ENCODE measurements around the gene DNAAF3. TPM values are rescaled to one million over a fixed set of nuclear protein-coding genes. Genes with fewer than 3 reads are reported as not detected.

The DNAAF3 gene
- total RNA-seq, 1 donor from 2014 or later, result 9.1 TPM

DNA sequence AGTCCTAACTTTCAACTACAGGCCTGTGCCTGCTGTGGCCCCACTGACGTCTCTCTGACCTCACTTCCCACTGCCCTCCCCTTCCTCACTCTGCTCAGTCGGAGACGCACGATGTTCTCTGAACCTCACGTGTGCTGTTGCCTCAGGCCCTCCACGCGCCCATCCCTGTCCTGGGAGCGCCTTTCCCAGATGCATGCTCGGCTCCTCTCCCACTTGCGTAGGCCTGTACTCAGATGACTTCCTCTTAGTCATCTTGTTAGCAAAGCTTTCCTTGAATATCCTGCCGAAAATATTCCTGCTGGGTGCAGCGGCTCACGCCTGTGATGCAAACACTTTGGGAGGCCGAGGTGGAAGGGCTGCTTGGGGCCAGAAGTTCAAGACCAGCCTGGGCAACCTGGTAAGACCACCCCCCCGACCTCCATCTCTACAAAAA, 23.0 kb upstream of the DNAAF3 start:
- H4K20me1 ChIP-seq (ENCODE audit: low read depth), result no peaks in the 10 kb centered on the region
- H3K4me3 ChIP-seq, result no peak overlapping the region
- no peaks in the 10 kb centered on the region for H3K36me3 Mint-ChIP-seq
- H3K9me3 Mint-ChIP-seq, result no peaks in the 10 kb centered on the region
- no peaks in the 10 kb centered on the region for H3K79me2 ChIP-seq (ENCODE audit: low read depth)
- DNase-seq (ENCODE audit: low spot score), result no peak
- H3K9me3 ChIP-seq (ENCODE audit: low read depth), result no peaks in the 10 kb centered on the region
- H3K27me3 Mint-ChIP-seq (ENCODE audit: insufficient read depth, low read depth), result peaks cover 12% of the 10 kb centered on the region
- peak overlapping the region; percentile 39 for H3K27ac Mint-ChIP-seq
- no peak for TF ChIP-seq CTCF (IDR thresholded peaks at IDR 0.05)
- H3K4me1 Mint-ChIP-seq, result peaks cover 4% of the 10 kb centered on the region
- peaks cover 14% of the 10 kb centered on the region for H3K27me3 ChIP-seq
- H3K27ac ChIP-seq, result no peak overlapping the region
- no peaks in the 10 kb centered on the region for H3K4me1 ChIP-seq
- no peak overlapping the region for H3K4me3 Mint-ChIP-seq
- H3F3A ChIP-seq (ENCODE audit: low read depth), result no peaks in the 10 kb centered on the region
- H3K9ac ChIP-seq, result no peak overlapping the region
- no peak overlapping the region for H3K4me2 ChIP-seq
- H2AFZ ChIP-seq (replicated peaks), result no peak overlapping the region
- H3K36me3 ChIP-seq, result no peaks in the 10 kb centered on the region

DNA sequence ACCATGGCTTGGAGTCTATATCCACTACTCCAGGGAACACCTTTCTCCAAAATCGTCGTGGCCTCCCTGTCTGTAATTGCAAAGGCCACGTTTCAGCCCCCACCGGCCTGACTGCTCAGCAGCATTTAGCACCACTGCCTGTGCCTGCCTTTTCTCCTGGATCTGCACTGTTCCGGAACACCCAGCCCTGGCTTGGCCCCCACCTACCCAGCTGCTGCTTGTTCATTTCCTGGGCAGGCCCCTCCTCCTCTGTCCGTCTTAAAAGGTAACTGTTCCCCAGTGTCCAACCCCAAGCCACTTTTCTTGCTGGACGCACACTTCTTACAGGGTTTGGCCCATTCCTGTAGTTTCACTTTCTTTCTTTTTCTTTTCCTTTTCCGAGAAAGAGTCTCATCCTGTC, 22.2 kb upstream of the DNAAF3 start:
- no peak overlapping the region for H3K27ac Mint-ChIP-seq
- H2AFZ ChIP-seq (replicated peaks), result no peak overlapping the region

DNA sequence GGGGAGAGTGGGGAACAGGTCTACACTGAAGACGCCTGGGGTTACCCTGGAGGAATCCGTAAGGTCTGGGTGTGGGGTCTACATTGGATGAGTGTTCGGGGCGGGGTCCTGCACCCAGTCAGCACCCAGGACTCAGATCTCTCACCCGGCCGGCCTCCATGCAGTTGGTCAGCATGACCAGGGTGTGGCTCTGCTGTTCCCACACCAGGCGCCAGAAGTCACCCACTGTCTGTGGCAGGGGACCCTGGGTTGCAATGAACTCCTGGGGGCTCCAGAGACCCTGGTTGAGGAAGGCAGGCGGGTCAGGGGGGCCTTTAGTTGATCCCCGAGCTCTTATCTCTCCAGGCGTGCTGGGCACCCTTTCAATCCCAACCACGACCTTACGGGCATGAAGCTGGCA, 19.7 kb upstream of the DNAAF3 start:
- Histone ChIP-seq H3K27ac (no peak overlapping the region), H3K4me1 (no peaks in the 10 kb centered on the region), H3F3A (ENCODE audit: low read depth) (no peaks in the 10 kb centered on the region), H3K9ac (no peak overlapping the region), H3K9me3 (ENCODE audit: low read depth) (no peaks in the 10 kb centered on the region), H3K27me3 (peaks cover 42% of the 10 kb centered on the region), H3K4me3 (no peak overlapping the region), H2AFZ (replicated peaks) (no peak overlapping the region), H4K20me1 (ENCODE audit: low read depth) (peaks cover 1% of the 10 kb centered on the region), H3K36me3 (no peaks in the 10 kb centered on the region), H3K4me2 (no peak overlapping the region), H3K79me2 (ENCODE audit: low read depth) (no peaks in the 10 kb centered on the region)
- peaks cover 27% of the 10 kb centered on the region for H3K27me3 Mint-ChIP-seq (ENCODE audit: insufficient read depth, low read depth)
- TF ChIP-seq CTCF (IDR thresholded peaks at IDR 0.05) (no peak), EZH2phosphoT487 (IDR thresholded peaks at IDR 0.05) (no peak), EZH2 (IDR thresholded peaks at IDR 0.05) (no peak)
- DNase-seq (ENCODE audit: low spot score), result no peak
- peaks cover 4% of the 10 kb centered on the region for H3K4me1 Mint-ChIP-seq
- no peak overlapping the region for H3K4me3 Mint-ChIP-seq
- no peaks in the 10 kb centered on the region for H3K36me3 Mint-ChIP-seq
- H3K9me3 Mint-ChIP-seq, result peaks cover 2% of the 10 kb centered on the region
- H3K27ac Mint-ChIP-seq, result no peak overlapping the region

More for the DNA sequence above, 22.2 kb upstream of the DNAAF3 start:
- Histone ChIP-seq H3K36me3 (no peaks in the 10 kb centered on the region), H3K27ac (no peak overlapping the region), H3K9me3 (ENCODE audit: low read depth) (no peaks in the 10 kb centered on the region), H3K4me3 (no peak overlapping the region), H3K4me1 (no peaks in the 10 kb centered on the region), H4K20me1 (ENCODE audit: low read depth) (no peaks in the 10 kb centered on the region), H3K4me2 (no peak overlapping the region), H3K27me3 (peaks cover 20% of the 10 kb centered on the region), H3F3A (ENCODE audit: low read depth) (no peaks in the 10 kb centered on the region), H3K79me2 (ENCODE audit: low read depth) (no peaks in the 10 kb centered on the region), H3K9ac (no peak overlapping the region)
- Mint-ChIP-seq H3K27me3 (ENCODE audit: insufficient read depth, low read depth) (peaks cover 15% of the 10 kb centered on the region), H3K9me3 (no peaks in the 10 kb centered on the region), H3K36me3 (no peaks in the 10 kb centered on the region), H3K4me3 (peak overlapping the region; percentile 31), H3K4me1 (peaks cover 4% of the 10 kb centered on the region)
- TF ChIP-seq EZH2phosphoT487 (IDR thresholded peaks at IDR 0.05), result no peak
- TF ChIP-seq EZH2 (IDR thresholded peaks at IDR 0.05), result no peak
- no peak for TF ChIP-seq CTCF (IDR thresholded peaks at IDR 0.05)
- no peak for DNase-seq (ENCODE audit: low spot score)

Data from neural progenitor cell (in vitro differentiated cells).